ENCODE measurements around the gene VWA5B1.

DNA sequence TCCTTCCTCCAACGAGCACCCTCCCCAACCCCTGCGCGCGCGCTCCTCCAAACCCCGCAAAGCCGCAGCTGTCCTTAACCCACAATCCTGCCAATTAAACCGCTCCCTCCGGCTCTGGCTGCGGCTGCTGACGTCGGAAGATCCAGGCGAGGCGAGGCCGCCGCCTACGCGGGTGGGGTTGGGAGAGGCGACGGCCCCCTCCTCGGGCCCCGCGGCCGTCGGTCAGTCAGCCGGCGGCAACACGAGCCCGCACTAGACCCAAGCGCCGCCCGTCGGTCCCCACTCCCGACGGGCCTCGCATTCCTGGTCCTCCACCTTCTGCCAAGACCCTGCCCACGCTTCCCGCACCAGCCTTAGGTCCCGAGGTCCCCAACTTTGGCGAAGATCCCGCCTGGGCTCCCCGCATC is 75.4 kb downstream of the VWA5B1 start:
- TF ChIP-seq, protein P1, sequence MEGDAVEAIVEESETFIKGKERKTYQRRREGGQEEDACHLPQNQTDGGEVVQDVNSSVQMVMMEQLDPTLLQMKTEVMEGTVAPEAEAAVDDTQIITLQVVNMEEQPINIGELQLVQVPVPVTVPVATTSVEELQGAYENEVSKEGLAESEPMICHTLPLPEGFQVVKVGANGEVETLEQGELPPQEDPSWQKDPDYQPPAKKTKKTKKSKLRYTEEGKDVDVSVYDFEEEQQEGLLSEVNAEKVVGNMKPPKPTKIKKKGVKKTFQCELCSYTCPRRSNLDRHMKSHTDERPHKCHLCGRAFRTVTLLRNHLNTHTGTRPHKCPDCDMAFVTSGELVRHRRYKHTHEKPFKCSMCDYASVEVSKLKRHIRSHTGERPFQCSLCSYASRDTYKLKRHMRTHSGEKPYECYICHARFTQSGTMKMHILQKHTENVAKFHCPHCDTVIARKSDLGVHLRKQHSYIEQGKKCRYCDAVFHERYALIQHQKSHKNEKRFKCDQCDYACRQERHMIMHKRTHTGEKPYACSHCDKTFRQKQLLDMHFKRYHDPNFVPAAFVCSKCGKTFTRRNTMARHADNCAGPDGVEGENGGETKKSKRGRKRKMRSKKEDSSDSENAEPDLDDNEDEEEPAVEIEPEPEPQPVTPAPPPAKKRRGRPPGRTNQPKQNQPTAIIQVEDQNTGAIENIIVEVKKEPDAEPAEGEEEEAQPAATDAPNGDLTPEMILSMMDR (IDR thresholded peaks at IDR 0.05; ENCODE audit: insufficient read depth, low read length), result no peak
- TF ChIP-seq GABPA (IDR thresholded peaks at IDR 0.05; ENCODE audit: low read depth), result no peak
- TF ChIP-seq, protein P2, sequence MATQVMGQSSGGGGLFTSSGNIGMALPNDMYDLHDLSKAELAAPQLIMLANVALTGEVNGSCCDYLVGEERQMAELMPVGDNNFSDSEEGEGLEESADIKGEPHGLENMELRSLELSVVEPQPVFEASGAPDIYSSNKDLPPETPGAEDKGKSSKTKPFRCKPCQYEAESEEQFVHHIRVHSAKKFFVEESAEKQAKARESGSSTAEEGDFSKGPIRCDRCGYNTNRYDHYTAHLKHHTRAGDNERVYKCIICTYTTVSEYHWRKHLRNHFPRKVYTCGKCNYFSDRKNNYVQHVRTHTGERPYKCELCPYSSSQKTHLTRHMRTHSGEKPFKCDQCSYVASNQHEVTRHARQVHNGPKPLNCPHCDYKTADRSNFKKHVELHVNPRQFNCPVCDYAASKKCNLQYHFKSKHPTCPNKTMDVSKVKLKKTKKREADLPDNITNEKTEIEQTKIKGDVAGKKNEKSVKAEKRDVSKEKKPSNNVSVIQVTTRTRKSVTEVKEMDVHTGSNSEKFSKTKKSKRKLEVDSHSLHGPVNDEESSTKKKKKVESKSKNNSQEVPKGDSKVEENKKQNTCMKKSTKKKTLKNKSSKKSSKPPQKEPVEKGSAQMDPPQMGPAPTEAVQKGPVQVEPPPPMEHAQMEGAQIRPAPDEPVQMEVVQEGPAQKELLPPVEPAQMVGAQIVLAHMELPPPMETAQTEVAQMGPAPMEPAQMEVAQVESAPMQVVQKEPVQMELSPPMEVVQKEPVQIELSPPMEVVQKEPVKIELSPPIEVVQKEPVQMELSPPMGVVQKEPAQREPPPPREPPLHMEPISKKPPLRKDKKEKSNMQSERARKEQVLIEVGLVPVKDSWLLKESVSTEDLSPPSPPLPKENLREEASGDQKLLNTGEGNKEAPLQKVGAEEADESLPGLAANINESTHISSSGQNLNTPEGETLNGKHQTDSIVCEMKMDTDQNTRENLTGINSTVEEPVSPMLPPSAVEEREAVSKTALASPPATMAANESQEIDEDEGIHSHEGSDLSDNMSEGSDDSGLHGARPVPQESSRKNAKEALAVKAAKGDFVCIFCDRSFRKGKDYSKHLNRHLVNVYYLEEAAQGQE (IDR thresholded peaks at IDR 0.05; ENCODE audit: insufficient replicate concordance, low read depth), result no peak
- no peak for TF ChIP-seq POLR2AphosphoS5 (IDR thresholded peaks at IDR 0.05; ENCODE audit: low read depth)
- TF ChIP-seq SPI1 (IDR thresholded peaks at IDR 0.05; ENCODE audit: borderline replicate concordance, low read depth), result no peak

Measured in HL-60 (cell line).